ENCODE results near the gene PRRC2A.

GRCh38 chr6:31607317-31607716 is 13.2 kb upstream of the PRRC2A start:
- TF ChIP-seq NR3C1 (IDR thresholded peaks at IDR 0.05): no peak
- TF ChIP-seq CBX8 (IDR thresholded peaks at IDR 0.05): no peak
- TF ChIP-seq CHD2 (IDR thresholded peaks at IDR 0.05; ENCODE audit: low read length, partially characterized antibody): no peak
- TF ChIP-seq, protein P1, sequence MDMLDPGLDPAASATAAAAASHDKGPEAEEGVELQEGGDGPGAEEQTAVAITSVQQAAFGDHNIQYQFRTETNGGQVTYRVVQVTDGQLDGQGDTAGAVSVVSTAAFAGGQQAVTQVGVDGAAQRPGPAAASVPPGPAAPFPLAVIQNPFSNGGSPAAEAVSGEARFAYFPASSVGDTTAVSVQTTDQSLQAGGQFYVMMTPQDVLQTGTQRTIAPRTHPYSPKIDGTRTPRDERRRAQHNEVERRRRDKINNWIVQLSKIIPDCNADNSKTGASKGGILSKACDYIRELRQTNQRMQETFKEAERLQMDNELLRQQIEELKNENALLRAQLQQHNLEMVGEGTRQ (IDR thresholded peaks at IDR 0.05): no peak
- TF ChIP-seq POLR2A (IDR thresholded peaks at IDR 0.05; ENCODE audit: low read length): no peak
- TF ChIP-seq CTCF (IDR thresholded peaks at IDR 0.05): no peak
- no peak for TF ChIP-seq SREBF2 (IDR thresholded peaks at IDR 0.05)
- TF ChIP-seq, protein P2, sequence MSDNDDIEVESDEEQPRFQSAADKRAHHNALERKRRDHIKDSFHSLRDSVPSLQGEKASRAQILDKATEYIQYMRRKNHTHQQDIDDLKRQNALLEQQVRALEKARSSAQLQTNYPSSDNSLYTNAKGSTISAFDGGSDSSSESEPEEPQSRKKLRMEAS (IDR thresholded peaks at IDR 0.05): no peak
- TF ChIP-seq MYC (IDR thresholded peaks at IDR 0.05; ENCODE audit: borderline replicate concordance, low read length): no peak
- TF ChIP-seq NFE2L2 (conservative IDR thresholded peaks at IDR 0.05; ENCODE audit: low read length): no peak
- no peak for TF ChIP-seq MAFK (IDR thresholded peaks at IDR 0.05; ENCODE audit: partially characterized antibody)
- no peak for TF ChIP-seq ATOH8 (CRISPR knock-in tag; IDR thresholded peaks at IDR 0.05; ENCODE audit: low read depth)
- no peak for TF ChIP-seq SMC3 (IDR thresholded peaks at IDR 0.05)
- TF ChIP-seq ZFP36 (IDR thresholded peaks at IDR 0.05; ENCODE audit: borderline replicate concordance, partially characterized antibody): no peak
